ENCODE measurements around the gene TP53INP2.
"Not testable (repeated sequence)": the region's sequence is repeated elsewhere in the genome, so short reads cannot be mapped to it uniquely, and the experiment has no call there.

TP53INP2 gene

GRCh38 chr20:34704177-34705007, at the start of gene TP53INP2:
Gene TP53INP2, plus strand, starts transcription at chr20:34704344. Its CDS starts 4,396 bp downstream, at chr20:34708740.
- in situ Hi-C loops (cut with MboI; ENCODE audit: low sequenced_read_pairs): no loop called here

DNA sequence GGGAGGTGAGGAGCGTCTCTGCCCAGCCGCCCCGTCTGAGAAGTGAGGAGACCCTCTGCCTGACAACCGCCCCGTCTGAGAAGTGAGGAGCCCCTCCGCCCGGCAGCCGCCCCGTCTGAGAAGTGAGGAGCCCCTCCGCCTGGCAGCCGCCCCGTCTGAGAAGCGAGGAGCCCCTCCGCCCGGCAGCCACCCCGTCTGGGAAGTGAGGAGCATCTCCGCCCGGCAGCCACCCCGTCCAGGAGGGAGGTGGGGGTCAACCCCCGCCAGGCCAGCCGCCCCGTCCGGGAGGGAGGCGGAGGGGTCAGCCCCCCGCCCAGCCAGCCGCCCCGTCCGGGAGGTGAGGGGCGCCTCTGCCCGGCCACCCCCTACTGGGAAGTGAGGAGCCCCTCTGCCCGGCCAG, 45.5 kb upstream of the TP53INP2 start:
- in situ Hi-C loops (cut with MboI; ENCODE audit: low sequenced_read_pairs): not testable (repeated sequence)

GRCh38 chr20:34661811-34662210, 42.3 kb upstream of the TP53INP2 start:
- in situ Hi-C loops (cut with MboI; ENCODE audit: low sequenced_read_pairs): not testable (repeated sequence)

GRCh38 chr20:34663213-34663943, 40.8 kb upstream of the TP53INP2 start:
- in situ Hi-C loops (cut with MboI; ENCODE audit: low sequenced_read_pairs): no loop called here

- in situ Hi-C loops (cut with MboI; ENCODE audit: low sequenced_read_pairs): not testable (repeated sequence)
Observed at GRCh38 chr20:34664751-34665150, 39.4 kb upstream of the TP53INP2 start.

DNA sequence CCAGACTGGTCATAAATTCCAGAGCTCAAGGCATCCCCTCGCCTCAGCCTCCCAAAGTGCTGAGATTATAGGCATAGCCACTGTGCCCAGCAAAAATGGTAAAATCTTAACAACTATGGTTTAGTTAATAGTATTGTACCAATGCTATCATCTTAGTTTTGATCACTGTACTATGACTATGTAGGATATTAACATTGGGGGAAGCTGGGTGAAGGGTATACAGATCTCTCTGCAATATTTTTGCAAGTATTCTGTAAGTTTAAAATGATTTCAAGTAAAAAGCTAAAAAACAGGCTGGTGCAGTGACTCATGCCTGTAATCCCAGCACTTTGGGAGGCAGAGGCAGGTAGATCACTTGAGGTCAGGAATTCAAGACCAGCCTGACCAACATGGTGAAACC, 35.0 kb upstream of the TP53INP2 start:
- in situ Hi-C loops (cut with MboI; ENCODE audit: low sequenced_read_pairs): no loop called here

GRCh38 chr20:34673412-34673811, 30.7 kb upstream of the TP53INP2 start:
- in situ Hi-C loops (cut with MboI; ENCODE audit: low sequenced_read_pairs): no loop called here

- in situ Hi-C loops (cut with MboI; ENCODE audit: low sequenced_read_pairs): no loop called here
Observed at GRCh38 chr20:34675561-34675960, 28.6 kb upstream of the TP53INP2 start.

DNA sequence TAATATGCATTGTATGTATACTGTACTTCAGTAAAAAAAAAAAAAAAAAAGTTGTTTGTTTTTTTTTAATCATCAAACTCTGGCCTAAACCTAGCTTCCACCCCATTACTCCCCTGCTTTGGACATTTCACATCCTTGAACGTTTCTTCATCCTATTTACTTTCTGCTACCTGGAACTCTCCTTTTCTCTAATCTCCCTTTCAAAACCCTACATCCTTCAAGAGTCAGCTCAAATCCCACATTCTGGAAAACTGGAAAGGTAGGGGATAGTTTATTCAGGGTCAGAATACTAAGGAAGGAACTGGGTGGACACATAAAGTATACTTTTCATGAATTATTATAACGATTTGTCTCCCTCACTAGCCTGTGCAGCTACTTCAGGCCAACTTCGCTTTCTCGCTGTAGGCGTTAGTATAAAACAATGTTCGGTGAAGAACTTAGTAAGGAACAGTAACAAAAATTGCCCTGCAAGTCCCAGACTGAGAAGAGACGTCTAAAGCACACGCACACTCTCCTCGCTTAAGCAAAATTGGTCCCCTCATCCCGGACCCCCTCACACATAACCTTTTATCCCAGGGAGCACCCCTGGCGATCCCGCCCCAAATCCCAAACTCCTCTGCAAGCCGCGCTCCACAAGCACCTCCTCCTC, 28.0 kb upstream of the TP53INP2 start:
- in situ Hi-C loops (cut with MboI; ENCODE audit: low sequenced_read_pairs): no loop called here

GRCh38 chr20:34676642-34677373, 27.3 kb upstream of the TP53INP2 start, which contains the start of gene PIGU:
Gene PIGU, minus strand, starts transcription at chr20:34677092. Its CDS starts 7 bp downstream, at chr20:34677085.
- in situ Hi-C loops (cut with MboI; ENCODE audit: low sequenced_read_pairs): no loop called here

DNA sequence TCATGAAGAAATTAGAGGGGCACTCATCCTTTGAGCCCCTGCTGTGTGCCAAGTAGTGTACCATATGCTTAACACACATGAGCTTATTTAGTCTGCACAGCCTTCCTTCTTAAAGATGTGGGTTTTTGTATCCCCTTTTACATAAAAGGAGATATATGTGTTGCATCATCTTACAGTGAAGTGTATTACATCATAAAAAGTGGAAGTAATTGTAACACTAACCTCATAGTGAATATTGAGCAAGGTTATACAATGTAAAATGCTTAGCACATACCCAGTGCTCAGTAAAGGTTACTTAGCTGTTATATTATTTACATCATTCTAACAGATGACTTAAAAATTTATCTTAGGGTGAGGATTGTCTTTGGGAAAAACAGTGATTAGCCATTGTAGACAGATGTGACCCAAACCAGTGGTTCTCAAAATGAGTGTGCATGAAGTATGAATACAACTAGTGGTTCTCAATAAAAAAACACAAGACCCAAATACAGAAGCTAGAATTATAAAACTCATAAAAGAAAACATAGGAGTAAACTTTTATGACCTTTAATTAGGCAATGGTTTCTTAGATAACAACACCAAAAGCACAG, 23.5 kb upstream of the TP53INP2 start:
- in situ Hi-C loops (cut with MboI; ENCODE audit: low sequenced_read_pairs): no loop called here

DNA sequence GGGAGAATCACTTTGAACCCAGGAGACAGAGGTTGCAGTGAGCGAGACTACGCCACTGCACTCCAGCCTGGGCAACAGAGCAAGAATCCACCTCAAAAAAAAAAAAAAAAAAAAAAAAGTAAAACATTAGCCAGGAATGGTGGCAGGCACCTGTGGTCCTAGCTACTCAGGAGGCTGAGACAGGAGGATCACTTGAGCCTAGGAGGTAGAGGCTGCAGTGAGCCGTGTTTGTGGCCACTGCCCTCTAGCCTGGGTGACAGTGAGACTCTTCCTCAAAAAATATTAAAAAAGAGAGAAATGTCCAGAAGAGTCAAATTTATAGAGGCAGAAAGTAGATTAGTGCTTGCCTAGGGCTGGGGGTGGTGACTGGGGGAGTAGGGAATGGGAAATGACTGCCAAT, 20.5 kb upstream of the TP53INP2 start:
- in situ Hi-C loops (cut with MboI; ENCODE audit: low sequenced_read_pairs): no loop called here

GRCh38 chr20:34689486-34689885, 14.7 kb upstream of the TP53INP2 start:
- in situ Hi-C loops (cut with MboI; ENCODE audit: low sequenced_read_pairs): no loop called here

GRCh38 chr20:34691838-34692237, 12.3 kb upstream of the TP53INP2 start:
- in situ Hi-C loops (cut with MboI; ENCODE audit: low sequenced_read_pairs): no loop called here

- in situ Hi-C loops (cut with MboI; ENCODE audit: low sequenced_read_pairs): no loop called here
Observed at GRCh38 chr20:34693414-34693813, 10.7 kb upstream of the TP53INP2 start.

- in situ Hi-C loops (cut with MboI; ENCODE audit: low sequenced_read_pairs): no loop called here
Observed at GRCh38 chr20:34701405-34702085, 2.6 kb upstream of the TP53INP2 start.

DNA sequence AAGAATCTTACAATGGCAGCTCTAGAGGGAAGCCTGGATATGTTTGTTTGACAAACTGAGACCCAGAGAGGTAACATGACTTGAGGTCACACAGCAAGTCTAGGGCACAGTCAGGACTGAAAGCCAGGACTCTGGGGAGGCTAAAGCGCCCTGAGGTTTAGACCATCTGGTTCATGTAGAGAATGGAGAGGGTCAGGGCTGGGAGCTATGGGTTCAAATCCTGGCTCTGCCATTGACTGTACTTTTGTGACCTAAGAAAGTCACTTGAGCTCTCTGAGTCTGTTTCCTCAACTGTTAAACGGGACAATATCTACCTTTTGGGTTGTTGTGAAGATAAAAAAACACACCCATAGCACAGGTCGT, 1.1 kb upstream of the TP53INP2 start:
- in situ Hi-C loops (cut with MboI; ENCODE audit: low sequenced_read_pairs): no loop called here

GRCh38 chr20:34703424-34704176, 544 bp upstream of the TP53INP2 start:
- in situ Hi-C loops (cut with MboI; ENCODE audit: low sequenced_read_pairs): no loop called here

GRCh38 chr20:34705008-34705396, 858 bp downstream of the TP53INP2 start:
- in situ Hi-C loops (cut with MboI; ENCODE audit: low sequenced_read_pairs): no loop called here
